Stimulated activated CD4-positive, alpha-beta T cell treated with anti-CD3 and anti-CD28 coated beads, Interleukin-1b, Interleukin-23, amount 100 ng/mL, for 4 hours (primary cell): ENCODE results near the gene RBM48.
"Not testable (repeated sequence)": the region's sequence is repeated elsewhere in the genome, so short reads cannot be mapped to it uniquely, and the experiment has no call there.

ENCODE experiments used
- DNase-seq, 2 donors: peaks; one replicate each; pipeline ENCODE4 v3.0.0-alpha.2; 2020; ENCODE audit warnings: low read depth in 2 of 2

Gene RBM48

DNA sequence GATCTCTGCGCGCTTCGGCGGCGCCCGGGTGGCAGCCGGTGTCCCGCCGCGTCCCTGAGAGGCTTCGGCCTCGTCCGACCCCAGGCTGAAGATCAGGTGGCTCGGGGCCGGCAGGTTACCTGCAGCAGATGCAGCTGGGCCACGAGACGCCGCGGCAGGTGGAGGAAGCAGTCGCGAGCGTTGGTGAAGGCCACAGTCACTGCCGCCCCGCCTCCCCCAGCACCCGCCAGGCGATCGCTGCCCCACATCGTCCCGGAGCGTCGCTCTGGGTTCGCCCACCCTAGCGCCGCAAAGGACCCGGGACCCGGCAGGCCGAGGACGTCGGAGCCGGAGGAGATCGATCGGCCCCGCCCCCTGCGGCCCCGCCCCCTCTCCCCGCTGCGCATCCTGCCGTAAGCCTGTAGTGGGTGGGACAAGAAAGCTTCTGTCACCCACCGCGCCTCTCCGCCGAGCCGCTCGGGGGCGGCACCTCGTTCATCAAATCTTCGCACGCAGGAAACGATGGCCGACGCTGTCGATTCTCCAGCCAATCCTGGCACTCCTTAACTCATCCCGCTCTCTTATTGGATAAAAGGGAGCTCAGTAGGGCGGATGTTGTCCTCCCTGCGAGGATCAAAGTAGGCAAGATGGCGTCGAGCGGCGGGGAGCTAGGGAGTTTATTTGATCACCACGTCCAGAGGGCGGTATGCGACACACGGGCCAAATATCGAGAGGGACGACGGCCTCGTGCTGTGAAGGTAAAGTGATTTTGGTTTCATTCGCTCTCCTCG lies at the start of gene RBM48, which contains the start of gene PEX1:
Gene RBM48 (plus strand): TSS at position 608 of the 770 bp plus-strand sequence. CDS start 19 bp downstream, at position 627.
Gene PEX1 (minus strand): TSS at position 333 of the 770 bp plus-strand sequence. CDS start 85 bp downstream, at position 248.
- DNase-seq, result peak; percentile 88 to 91

DNA sequence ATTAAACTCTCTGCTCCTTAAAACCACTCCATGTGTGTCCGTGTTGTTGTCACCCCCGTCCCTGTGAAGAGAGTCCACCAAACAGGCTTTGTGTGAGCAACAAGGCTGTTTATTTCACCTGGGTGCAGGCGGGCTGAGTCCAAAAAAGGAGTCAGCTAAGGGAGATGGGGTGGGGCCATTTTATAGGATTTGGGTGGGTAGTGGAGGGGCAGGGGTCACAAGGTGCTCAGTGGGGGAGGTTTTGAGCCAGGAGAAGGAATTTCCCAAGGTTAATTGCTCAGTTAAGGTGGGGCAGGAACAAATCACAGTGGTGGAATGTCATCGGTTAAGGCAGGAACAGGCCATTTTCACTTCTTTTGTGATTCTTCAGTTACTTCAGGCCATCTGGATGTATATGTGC lies 49.4 kb upstream of the RBM48 start:
- not testable (repeated sequence) for DNase-seq

DNA sequence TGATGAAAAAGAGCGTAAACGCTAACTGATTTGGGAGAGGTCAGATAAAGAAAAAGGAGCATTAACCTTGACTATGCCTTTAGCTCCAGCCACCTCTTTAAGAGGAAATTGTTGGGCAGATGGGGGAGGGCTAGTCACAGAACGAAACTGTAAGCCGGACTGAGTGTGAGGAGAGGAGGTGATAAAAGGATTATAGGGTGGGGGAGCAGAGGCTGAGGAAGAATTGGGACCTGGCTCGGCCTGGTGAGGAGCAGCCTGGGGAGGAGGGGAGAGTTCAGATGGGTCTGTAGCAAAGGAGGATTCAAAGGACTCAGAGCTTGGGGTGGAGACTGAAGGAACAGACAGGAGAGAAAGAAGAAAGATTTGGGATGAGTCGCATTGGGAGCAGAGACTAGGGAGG lies 45.0 kb upstream of the RBM48 start:
- not testable (repeated sequence) for DNase-seq

DNA sequence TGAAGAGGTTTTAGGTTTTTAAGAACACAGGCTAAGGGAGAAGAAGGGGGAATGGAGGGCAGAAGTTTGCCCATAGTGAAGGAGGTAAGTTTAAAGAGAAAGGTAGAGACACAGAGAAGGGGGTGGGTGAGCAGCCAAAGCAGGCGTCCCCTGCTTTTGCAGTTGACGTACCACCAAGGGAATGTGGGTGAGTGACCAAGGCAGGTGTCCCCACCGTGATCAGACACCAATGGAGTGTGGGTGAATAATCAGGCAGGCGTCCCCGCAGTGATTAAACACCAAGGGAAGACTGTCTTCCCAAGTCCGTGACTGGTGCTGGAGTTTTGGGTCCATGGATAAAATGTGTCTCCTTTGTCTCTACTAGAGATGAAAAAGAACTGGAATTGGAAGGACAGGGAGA lies 44.4 kb upstream of the RBM48 start:
- DNase-seq, result not testable (repeated sequence)

DNA sequence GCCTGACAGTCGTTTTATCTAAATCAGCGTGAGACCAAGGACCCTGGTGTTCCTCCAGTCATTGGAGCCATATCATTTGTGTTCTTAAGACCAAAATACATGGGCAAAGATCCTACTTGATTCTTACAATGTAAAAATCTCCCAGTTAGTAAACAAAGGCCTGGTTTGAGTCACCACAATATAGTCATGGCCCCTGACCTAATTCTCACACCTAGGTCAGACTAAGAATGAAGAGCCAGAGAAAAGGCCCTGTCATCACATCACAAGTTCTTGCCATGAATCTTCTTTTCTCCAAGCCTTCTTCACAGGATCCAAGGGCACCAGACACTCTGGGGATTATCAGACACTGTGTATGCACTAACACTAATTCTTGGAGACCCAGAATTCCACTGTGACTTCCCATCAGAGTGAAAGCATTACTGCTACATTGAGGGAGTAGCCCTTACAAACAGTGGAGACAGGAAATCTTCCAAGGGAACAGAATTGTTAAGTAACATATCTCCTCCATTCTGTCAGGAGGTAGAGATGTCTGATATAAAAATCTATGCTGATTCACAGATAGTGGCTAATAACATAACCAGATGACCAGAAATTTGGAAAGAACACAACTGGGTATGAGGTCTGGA lies 43.2 kb upstream of the RBM48 start:
- DNase-seq, result no peak

DNA sequence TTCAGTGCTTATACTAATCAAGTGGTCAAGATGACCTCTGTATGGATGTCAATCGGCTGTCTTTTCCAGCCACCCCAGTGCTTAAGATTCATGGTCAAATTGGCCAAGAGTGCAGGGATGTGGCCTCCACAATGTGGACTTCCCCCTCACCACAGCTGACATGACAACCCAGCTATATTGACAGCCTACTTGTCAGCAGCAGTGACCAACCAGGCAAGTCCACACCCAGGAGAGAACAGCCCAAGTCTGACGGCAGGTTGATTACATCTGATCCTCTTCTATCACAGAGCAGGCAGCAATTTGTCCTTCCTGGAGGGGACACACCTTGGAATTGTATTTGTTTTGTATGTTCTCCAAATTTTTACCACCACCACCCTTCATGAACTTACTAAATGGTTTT lies 42.6 kb upstream of the RBM48 start:
- DNase-seq, result no peak

DNA sequence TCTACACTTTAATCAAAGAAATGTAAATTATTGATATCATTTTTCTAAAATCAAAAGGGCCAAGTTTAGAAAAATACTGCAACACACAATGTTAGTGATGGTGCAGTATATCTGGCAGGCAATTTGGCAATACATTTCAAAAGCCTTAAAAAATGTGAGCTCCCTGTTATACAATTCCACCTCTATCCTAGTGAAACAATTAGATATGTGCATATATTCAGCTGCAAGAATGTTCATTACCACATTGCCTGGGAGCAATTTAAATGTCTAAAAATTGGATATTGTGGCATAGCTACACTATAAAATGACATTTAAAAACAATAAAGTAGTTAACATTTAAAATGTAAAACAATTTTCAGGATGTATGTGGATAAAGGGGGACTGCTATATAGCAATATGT lies 40.8 kb upstream of the RBM48 start:
- DNase-seq, result no peak

DNA sequence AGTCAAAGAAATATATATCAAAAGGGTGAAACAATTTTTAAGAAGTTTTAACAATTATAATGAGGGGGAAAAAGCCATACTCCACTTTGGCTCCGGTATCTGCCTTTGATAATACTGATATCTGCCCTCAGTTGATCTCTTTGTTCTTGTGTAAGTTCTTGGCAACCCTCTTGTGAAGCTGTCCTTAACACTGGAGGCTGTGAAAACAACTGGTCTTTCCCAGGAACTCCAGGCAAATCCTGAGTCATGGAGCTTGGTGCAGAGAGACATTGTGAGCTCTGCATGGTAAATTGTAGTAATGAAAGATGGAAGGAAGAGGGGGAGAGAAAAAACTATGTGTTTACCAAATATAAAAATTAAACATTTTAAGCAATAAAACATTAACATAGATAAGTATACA lies 39.0 kb upstream of the RBM48 start:
- DNase-seq, result no peak

DNA sequence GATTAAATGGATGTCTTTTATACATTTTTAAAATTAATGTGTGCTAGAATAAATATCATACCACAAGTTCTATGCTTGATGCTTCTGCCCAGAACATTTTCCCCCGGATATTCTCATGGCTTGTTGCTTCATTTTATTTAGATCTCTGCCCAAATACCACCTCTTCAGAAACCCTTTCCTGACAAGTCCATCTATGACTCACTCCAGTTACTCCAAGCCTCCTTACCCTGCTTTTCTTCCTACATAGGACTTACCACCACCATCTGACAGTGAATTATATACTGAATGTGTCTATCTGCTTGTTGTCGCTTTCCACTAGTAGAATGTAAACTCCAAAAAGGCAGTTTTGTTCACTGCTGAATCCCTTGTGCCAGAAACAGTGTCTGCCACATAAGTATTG lies 31.7 kb upstream of the RBM48 start:
- DNase-seq, result no peak

DNA sequence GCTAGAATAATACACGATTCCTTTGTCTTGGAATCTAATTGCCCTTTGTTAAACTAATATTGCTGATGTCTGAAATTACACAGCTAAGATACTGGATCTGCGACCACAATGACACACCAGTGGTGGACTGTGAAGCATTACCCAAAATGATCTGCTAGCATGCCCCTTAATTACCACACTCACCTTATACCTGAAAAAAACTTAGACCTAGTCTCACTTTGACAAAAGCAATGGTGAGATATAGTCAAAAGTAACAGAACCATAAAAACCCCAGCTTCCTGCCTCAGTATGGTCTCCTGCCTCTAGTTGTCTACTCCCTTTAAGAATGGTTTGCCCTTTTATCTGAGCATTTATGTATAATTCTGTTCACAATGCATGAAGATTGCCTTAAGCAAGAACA lies 30.0 kb upstream of the RBM48 start:
- DNase-seq, result no peak

DNA sequence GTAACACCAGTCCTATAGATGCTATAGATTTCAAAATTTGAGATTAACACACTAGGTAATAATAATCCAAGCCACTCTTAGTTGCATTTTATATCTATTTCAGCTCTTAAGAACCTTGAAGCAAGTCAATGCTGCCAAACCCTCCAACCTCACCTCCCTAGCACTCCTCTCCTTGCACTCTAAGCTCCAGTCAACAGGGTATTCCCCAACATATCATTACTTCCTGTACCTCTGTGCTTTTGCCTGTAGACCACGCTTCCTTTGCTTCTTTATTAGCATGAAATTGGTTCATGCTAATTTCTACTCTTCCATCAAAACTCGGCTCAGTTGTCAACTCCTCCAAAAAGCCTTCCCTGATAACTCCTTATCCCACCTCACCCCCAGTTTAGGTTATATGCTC lies 24.8 kb upstream of the RBM48 start:
- DNase-seq, result no peak

DNA sequence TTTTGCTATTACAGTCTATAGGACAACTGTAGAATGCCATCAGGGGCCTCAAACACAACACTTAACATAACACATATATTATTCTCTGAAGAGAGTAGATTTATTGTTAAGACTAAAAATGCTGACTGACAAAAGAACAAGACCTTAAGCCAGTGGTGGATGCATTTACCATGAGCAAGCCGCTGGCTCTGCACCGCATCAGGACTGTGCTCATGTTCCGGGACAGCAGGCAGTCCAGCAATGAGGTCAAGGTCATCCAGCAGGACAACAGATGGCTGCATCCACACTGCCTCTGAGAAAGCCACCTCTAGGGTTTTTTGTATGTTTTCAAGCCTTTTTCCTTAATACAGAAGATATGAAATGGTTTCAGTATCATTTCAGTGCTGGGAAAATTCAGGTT lies 24.0 kb upstream of the RBM48 start:
- DNase-seq, result no peak

DNA sequence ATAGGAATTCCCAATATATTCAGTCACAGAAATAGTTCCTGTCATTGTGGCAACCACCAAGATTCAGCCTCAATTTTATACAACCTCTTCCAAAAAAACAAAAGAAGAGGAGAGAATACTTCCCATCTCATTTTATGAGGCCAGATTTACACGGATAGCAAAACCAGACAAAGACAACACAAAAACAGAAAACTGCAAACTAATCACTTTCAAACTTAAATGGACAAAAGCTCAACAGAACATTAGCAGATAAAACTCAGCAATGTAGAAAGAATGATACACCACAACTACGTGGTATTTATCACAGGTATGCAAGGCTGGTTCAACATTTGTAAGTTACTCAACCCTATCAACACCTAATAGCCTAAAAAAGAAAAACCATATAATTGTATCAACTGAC lies 22.2 kb upstream of the RBM48 start:
- DNase-seq, result no peak

DNA sequence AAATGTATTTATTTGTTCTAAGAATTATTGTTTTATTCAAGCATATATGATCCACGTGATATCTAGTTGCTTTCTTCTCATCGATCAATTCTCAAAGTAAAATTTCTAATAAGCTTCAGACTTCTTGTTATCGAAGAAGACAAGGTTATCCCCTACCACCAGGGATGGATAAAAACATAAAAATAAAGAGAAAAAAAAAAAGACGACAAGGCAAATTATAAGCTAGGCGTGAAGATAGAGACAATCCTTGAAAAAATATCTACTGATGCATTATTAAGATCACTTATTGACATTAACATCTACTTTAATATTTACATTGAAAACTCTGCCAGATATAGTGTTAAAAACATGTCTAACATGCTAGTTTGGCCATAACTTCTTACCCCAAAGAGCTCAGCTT lies 19.6 kb upstream of the RBM48 start:
- DNase-seq, result no peak

DNA sequence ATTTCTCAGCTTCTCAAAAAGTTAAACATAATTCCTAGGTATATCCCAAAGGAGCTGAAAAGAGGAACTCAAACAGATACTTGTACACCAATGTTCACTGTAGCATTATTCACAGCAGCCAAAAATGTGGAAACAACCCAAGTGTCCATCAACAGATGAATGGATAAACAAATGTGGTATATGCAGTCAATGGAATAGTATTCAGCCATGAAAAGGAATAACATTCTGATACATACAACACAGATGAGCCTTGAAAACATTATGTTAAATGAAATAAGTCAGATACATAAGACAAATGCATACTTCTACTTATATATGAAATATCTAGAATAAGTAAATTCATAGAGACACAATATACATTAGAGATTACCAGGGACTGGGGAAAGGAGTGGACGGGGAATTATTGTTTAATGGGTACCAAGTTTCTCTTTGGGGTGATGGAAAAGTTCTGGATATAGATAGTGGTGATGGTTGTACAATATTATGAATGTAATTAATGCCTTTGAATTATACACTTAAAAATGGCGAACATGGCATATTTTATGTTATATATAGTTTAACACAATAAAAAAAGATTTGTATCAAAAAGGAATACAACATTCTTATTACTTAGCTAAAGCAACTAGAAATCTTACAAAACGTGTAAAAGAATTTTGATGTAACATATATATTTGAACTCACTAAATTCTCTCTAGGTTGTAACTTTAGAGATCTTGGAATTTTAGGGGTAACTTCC lies 15.3 kb upstream of the RBM48 start:
- DNase-seq, result no peak

DNA sequence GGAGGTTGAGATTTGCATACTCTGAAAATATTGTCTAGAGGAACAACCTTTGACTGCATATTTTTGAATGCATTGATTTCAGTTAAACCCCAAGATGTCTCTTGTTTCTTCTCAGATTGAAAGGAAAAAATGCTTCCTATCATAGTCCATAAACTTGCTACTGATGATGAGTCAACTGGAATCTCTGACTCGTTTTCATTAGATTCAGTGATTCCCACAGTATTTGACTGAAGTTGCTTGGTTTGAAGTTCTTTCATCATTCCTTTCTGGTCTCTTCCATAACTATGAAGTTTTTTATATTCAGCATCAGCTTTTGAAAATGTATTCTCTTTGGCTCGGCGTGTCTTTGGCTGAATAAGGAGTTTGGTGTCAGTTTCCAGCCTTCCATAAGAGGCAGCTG lies 11.0 kb upstream of the RBM48 start:
- DNase-seq, result no peak

DNA sequence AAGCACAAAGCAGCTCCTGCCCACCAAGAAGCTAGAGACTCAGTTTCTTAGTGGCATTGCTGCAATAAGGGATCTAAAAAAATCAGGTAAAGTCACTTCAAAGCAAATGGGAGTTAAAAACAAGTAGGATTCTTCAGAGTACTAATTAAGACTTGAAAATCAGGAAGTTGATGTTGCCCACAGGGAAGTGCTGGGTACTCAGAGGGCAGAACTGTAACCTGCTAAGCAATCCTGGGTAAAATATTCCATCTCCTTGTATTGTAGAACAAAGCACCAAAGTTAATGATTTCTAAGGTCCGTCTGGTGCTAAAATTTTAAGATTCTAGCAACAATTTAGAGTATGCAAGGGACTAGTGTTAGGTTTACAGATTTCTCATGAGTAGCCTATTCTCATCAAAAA lies 8.6 kb upstream of the RBM48 start:
- no peak for DNase-seq

DNA sequence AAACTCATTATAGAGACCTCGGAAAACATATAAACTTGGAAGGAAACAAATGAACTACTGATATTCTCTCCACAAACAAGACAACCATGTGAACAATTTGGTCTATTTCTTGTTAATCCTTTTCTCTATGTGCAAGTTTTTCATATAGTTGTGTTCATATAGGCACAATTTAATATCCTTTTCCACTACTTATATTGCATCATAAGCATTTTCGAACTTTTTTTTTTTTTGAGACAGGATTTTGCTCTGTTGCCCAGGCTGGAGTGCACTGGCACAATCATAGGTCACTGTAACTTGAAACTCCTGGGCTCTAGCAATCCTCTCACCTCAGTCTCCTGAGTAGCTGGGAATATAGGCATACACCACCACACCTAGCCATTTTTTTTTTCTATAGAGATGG lies 5.5 kb upstream of the RBM48 start:
- no peak for DNase-seq

DNA sequence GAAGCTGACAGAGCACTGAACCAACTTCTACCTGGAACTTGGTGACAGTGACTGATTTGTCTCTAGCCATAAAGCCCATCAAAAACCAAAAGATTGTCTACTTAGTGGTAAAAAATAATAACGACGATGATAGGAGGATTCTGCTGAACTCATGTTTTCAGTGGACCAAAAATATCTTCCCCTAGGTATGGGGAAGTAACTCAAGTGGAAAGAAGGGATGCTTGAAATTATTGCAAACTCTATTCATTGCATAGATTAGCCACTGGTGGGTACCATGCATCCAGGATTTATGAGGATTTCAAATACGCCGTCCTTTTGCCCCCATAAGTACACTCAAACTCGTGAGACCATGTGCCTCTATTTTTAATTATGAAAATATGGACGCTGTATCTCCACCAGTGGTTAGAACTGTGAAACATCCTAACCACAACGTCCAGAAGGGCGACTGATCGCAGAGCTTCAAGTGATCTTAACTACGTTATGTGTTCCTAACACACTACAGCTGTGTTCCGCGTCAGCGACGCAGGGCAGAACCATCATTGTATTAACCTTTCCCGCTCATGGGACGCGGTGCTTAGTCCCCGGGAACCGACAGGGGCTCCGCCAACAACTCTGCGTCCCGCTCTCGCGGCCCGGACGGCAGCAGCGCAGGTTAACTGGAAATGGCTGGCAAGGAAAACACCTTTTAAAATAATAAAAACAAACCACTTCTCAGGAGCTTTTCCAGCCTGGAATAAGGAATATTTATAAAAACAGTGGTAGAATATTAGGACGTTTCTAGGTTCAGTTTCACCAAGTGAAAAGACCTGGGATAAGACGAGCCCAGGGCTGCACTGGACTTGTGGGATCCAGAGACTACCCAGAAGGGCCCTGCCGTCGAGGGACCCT lies 1.1 kb upstream of the RBM48 start:
- peak; percentile 12 to 36 for DNase-seq

DNA sequence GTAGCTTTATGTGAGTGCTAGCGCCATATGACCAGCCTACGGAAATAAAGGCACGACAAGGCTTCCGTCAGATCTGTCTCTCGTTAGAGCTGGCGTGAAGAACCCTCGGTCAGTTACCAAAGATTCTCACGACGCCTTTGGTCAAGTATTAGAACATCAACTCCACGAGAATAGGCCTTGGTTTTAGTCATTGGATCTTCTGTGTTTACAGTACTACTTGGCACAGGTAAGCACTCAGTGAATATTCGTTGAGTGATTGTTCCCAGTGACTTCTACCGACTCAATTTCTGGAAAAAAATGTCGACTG lies 316 bp downstream of the RBM48 start:
- no peak for DNase-seq

DNA sequence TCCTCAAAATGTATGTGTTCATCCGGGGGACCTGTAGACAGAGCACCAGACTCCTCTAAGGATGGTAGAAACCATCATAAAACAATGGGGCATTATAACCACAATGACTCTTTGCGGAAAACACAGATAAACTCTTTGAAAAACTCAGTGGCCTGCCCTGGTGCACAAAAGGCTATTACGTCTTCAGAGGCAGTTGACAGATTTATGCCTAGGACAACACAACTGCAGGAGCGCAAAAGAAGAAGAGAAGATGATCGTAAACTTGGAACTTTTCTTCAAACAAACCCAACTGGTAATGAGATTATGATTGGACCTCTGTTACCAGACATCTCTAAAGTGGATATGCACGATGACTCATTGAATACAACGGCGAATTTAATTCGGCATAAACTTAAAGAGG lies 6.0 kb downstream of the RBM48 start:
- DNase-seq, result no peak

DNA sequence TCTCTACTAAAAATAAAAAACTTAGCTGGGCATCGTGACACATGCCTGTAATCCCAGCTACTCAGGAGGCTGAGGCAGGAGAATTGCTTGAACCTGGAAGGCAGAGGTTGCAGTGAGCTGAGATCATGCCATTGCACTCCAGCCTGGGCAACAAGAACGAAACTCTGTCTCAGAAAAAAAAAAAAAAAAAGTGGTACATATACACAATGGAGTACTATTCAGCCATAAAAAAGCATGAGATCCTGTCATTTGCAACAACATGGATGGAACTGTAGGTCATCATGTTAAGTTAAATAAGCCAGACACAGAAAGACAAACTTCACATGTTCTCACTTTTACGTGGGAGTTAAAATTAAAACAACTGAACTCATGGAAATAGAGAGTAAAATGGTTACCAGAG lies 14.9 kb downstream of the RBM48 start:
- not testable (repeated sequence) for DNase-seq
